GM12892 (cell line): ENCODE results near the gene ACKR2.

ENCODE experiments used
- POLR2A ChIP-seq: IDR thresholded peaks from 2 replicates; pipeline ENCODE4 v1.6.1; 2011; ENCODE audit warnings: low read depth, low read length, control low read depth
- POLR2AphosphoS5 ChIP-seq: IDR thresholded peaks from 2 replicates; pipeline ENCODE4 v1.6.1; 2011; ENCODE audit warnings: low read depth, low read length, control low read depth
- TAF1 ChIP-seq: IDR thresholded peaks from 2 replicates; pipeline ENCODE4 v1.6.1; 2011; ENCODE audit warnings: low read depth, mild to moderate bottlenecking, control low read depth, low read length, borderline replicate concordance

- TF ChIP-seq POLR2AphosphoS5 (no peak), POLR2A (no peak), TAF1 (no peak)
Observed at GRCh38 chr3:42905740-42906069, 96.5 kb downstream of the ACKR2 start.
